G401.6 (cell line): ENCODE measurements around the gene TAS2R41.

Experiments
- FAIRE-seq: peaks from 2 replicates; lab custom pipeline; 2012; peaks lifted over from hg19 to GRCh38; lab: Jason Lieb, UNC

Gene TAS2R41

DNA sequence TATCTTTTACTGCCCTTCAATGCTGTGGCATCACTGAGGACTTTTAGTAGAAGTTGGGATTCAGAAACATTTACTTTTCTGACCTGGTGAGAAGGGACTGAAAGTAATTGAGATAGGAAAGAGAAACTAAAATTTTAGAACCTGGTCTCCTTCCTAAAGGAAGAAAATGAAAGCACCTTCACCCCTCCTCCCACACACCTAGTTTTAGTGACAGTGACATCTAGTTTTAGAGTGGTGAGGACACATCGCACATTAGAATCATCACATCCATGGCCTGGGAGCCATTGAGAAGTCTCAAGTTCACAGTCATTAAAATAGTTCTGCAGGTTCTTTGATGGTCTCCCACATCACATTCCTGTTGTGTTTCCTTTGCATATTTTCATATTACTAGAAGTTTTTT lies 16.1 kb downstream of the TAS2R41 start:
- FAIRE-seq, result no peak

DNA sequence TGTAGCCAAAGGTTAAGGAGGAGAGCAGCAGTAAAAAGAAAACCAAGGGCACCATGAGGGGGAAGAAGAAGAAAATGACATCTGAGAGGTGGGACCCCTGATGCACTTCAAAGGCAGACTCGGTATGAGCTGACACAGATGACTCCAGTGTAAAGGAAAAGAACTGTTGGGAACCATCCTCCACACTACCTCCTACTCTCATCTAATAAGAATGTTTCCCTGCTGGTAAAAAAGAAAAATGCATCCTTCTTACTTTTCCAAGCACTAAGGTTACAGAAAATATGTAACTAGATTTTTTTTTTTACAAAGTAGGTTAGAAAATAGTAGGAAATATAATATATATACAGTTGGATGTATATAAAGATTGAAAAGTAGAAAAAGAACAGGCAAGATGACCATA lies 16.9 kb downstream of the TAS2R41 start:
- no peak for FAIRE-seq

DNA sequence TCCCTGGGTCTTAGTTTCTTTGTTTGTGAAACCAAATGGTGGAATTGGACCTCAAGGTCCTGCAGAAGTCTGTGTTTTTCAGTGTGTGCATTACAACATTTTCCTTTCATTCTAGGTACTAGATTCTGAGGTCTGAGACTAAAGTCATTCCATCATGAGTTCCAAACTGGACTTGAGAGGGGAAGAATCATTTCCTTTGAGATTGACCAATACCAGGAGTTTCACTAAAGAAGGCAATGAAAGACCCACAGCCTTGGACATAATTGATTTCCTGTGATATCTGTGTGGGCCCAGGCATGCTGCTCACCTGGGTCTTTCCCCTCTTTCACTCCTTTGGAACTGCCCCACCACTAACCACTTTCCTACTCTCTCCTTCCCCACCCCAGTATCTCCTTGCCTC lies 18.2 kb downstream of the TAS2R41 start:
- no peak for FAIRE-seq

DNA sequence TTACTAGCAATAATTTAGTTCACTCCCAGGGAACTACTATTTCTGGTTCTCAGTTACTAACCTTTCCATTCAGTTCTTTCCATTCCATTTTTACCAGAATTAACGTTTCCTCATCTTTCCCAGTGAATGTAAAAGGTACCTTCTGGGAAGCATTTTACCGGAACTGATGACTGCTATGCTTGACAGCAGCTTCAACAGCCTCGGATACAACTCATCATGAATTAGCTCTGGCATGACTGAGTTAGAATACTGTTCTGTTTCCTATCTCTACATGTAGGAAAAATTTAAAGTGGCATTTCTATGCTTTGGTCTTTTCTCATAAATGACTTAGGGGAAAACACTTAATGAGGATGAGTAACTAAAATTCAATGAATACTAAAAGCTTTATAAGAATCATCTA lies 18.6 kb downstream of the TAS2R41 start:
- no peak for FAIRE-seq

DNA sequence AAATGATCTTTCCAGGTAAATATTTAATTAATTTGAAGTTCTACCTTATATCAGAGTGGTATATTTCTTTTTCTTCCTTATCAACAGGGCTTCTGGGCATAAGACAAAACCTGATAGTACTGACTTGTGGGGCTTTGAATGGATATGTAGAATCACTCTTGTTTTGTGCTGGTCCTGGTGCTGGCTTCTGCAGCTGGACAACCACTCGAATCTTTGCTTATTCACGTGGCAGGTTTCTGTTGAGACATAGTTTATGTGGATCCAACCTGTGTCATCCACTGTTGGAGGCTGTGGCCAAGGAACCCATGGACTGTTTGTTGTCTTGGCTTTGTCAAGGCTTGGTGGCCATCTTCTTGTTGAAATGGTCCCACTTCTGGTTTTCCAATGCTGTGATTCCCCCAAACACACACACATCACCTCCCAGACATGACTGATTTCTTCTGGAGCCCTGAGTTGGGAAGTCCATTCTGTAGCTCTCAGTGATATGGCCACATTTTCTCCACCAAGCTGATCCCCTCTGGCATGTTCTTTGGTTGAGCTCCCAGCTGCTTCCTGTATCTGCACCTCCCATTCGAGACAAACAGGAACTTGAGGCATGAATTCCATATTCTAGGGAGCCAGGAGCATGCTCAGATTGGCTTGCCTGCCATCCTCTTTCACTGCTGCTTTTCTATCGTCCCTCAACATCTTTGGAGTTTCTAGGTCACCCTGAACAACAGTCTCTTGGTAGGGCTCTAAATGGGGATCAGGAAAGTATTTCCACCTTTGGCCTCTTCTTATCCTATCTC lies 19.5 kb downstream of the TAS2R41 start:
- no peak for FAIRE-seq

DNA sequence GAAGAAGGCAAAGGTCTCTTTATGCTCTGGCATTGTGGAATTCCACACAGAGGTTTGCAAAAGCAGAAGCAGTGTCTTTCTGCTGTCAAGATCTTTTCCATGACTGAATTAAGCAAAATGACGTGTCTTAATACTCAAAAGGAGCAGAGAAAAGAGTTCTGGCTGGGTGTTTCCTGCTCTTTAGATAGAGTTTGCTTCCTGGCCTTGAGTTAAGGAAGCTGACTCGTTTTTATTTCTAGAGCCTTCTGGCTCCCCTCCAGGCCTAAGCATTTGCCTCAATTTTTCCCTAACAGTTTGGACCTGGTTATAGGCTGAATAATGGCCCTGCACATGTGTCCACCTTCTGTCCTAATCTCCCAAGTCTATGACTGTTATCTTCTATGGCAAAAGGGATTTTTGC lies 21.6 kb downstream of the TAS2R41 start:
- no peak for FAIRE-seq

DNA sequence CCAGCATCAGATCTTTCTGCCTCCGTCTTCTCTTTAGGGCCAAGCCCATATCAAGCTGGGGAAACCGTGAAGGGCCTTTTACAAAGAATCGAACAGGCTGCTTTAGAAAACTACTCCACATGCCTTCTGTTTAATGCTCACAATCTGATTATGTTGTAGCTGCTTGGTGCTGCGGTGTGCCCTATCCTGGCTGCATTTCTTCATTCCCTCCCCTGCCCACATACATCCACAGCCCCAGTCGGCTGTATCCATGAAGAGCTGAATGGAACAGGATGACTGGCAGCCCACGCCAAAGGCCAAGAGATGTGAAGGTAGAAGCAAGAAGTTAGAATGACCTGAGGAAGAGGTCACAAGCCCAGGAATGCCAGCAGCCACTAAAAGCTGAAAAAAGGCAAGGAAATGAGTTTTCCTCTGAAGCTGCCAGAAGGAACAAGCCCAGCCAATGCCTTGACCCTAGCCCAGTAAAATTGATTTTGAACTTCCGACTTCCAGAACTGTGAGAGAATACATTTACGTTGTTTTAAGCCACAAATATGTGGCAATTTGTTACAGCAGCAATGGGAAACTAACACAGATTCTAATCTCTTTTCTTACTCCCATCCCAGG lies 22.2 kb downstream of the TAS2R41 start:
- FAIRE-seq, result no peak

DNA sequence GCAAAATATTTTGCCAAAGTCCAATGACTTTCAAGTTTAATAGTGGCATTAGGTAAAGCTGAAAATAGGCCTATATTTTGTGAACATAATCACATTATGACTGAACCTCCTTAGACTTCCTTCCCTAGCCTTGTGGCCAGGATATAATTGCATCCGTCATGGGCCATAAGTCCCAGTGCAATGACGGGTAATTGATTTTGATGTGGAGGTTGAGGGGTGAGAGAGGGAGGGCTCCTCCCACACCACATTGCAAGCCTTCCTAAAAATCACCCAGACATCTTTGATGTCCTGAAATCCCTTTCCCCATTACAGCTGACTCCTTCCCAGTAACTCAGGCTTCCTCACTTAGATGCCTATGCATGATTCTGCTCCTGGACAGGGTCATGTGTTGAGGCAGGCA lies 25.6 kb downstream of the TAS2R41 start:
- FAIRE-seq, result no peak

DNA sequence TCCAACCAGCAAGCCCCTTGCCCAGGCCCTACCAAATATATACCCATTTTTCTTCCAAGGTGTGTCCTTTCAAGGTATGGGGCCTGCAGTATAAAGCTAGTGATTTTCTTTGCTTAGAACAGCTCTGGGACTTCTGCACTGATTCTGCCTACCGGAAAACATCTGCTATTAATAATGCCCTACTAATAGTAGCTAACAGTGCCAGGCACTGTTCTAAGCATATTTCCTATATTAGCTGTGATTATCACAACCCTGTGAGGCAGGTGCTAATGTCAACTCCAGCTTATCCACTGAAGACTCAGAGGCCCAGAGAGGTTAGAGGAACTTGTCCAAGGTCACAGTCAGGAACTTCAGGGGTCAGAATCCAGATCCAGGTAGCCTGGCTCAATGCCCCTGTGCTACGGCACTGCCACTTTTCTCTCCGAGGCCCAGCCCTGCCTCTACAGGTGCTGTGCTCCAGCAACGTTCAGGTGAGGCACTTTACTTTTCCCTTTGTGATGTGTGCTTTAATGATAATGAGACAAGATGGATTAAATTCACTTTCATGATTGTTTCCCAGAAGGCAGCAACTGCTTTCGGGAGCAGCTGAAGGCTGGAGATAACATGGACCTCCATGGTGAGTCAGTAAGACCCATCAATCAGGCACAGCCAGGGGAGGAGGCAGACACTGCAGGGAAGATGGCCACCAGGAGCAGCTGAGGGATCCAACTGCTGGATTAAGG lies 26.7 kb downstream of the TAS2R41 start:
- no peak for FAIRE-seq

DNA sequence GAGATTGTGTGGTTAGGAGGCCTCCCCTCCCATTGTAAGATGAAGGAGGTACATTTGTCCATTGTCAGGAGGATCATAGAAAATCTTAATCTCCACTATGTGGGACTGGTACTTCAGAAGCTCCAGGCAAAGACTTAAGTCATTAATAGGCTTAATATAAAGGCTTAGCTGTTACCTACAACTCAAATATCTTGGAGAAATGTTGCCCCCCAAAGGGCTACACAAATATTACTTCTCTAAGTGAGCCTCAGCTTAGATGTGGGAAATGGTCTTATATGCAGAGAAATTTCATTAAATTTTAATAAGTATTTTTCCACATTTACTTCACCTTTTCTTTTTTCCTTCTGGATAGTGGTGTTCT lies 27.2 kb downstream of the TAS2R41 start:
- FAIRE-seq, result no peak

DNA sequence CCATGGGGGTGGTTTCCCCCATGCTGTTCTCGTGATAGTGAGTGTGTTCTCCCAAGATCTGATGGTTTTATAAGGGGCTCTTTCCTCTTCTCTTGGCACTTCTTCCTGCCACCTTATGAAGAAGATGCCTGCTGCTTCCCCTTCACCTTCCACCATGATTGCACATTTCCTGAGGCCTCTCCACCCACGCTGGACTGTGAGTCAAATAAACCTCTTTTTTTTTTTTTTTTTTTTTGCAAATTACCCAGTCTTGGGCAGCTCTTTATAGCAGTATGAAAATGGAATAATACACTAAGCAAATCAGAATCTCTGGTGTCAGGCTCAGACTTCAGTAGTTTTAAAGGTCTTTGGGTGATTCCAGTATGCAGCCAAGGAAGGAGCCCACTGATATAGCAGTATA lies 28.2 kb downstream of the TAS2R41 start:
- no peak for FAIRE-seq

DNA sequence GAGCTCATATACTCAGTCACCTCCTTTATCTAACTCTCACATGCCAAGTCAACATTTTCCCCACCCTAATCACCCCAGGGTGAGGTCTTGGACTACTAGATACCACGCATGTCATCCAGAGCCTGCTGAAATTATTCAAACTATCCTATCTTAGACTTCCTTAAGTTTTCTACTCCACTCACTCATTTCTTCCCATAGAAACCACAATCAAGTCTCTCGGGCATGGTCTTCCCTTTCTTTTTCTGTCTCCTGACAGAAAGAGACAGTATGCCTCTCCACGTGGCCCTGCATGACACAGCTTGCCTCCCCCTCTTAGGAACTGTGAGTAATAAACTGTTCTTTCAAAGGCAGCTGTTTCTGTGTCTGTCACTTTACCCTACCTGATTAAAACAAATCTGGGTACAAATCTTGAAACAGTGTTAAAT lies 29.4 kb downstream of the TAS2R41 start:
- FAIRE-seq, result no peak

DNA sequence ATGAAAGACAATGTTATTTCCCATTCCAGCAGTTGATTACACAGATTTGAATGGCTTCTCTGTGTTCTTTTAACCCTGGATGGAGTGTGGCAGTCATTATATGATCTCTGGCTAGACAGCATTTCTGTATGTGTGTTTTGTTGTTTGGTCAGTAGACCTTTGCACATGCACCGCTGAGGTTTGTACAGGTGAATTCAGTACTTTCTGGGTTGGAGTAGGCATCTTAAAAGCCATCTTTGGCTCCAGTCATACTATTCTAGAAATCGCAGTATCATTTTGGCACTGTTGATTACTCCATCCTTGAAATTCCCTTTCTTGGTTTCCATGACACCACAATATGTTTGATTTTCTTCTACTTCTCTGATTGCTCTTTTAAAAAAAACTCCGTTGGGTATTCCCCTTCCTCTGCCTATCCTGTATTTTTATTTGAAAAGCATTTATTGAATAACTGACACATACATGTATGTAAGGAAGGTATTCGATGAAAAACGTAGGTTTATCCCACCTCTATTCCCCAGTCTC lies 29.9 kb downstream of the TAS2R41 start:
- no peak for FAIRE-seq

DNA sequence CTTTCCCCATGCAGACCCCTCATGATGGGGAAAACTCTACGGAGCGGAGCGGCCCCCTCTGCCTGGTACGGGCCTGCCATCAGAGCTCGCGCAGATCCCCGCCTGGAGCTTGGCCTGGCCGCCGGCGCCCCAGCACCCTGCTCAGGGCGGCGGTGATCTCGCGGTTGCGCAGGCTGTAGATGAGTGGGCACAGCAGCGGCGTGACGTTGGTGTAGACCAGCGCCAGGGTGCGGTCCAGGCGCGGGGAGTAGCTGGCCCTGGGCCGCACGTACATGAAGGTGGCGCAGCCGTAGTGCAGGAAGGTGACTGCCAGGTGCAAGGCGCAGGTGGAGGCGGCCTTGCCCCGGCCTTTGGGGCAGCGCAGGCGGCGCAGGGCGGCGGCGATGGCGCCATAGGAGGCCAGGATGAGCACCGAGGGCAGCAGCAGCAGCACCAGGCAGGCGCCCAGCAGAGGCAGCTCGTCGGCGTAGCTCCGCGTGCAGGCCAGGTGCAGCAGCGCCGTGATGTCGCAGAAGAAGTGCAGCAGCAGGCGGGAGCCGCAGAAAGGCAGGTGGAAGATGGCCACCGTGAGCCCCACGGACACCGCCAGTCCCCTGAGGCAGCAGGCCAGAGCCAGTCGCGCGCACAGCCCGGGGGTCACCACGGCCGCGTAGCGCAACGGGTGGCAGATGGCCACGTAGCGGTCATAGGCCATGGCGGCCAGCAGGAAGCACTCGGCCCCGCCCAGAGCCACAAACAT lies 33.4 kb downstream of the TAS2R41 start:
- FAIRE-seq, result no peak

DNA sequence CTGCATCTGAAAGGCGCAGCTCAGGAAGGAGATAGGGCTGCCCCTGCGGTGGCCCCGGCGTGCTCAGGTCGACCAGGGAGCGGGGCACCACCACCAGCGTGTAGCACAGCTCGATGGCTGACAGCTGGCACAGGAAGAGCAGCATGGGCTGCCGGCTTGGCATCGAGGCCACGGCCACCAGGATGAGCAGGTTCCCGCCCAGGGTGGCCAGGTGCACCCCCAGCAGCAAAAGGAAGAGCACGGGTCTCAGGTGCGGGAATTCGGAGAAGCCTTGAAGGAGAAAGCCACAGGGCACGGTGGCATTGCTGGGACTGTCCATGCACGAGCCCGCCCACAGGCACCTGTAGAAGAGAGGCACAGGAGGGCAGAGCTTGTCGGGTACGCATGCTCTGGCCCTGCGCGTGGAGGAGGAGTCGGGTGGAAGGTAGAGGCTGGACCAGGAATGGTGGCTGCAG lies 33.9 kb downstream of the TAS2R41 start:
- FAIRE-seq, result no peak

DNA sequence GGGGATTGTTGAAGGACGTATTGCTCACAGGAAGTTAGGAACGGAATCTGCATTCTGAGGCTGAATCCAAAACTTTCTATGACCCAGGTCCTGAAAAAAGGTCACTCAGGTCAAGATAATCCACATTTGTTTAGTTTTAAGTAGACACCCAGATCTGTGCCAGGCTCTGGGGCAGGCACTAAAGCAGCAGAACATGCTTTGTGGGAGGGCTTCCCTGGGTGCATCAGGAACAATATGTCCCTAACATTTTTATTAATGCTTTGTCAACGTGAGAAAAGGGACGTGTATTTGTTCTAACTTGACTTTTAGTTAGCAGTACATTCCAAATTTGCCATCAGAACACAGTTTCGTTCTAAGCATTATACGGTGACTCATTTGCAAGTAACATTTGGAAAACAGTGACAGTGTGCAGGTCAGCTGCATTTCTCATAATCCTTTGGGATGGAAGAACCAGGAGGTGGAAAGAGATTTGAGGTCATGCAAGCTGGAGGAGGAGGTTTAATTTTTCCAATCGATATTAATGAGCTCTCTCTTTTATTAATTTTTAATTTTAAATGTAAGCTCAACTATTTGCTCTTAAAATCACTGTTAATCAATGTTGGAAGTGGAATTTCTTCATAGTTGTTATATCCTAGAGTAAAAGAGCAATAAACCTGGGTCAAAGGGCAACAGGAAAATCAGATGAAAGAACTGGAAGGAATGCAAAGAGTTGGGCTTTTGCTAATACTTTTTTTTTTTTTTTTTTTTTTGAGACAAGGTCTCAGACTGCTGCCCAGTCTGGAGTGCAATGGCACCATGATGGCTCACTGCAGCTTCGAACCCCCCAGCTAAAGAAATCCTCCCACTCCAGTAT lies 35.0 kb downstream of the TAS2R41 start:
- no peak for FAIRE-seq

DNA sequence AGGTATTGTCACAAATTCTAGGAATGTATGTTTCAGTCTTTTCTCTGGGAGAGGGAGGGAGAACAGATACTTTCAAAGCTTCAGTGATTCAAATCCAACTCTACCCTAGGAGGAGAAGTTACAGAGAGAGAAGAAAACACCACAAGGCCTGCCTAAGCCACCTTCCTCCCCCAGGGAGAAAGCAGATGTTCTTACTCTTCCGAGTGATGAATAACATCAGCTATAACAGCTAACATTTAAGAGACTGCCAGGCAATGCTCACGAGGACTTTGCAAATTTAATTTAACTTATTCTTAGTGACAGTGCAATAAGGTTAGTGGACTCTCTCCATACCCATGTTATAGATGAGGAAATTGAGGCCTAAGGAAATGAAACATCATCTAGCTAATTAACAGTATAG lies 36.8 kb downstream of the TAS2R41 start:
- FAIRE-seq, result no peak

DNA sequence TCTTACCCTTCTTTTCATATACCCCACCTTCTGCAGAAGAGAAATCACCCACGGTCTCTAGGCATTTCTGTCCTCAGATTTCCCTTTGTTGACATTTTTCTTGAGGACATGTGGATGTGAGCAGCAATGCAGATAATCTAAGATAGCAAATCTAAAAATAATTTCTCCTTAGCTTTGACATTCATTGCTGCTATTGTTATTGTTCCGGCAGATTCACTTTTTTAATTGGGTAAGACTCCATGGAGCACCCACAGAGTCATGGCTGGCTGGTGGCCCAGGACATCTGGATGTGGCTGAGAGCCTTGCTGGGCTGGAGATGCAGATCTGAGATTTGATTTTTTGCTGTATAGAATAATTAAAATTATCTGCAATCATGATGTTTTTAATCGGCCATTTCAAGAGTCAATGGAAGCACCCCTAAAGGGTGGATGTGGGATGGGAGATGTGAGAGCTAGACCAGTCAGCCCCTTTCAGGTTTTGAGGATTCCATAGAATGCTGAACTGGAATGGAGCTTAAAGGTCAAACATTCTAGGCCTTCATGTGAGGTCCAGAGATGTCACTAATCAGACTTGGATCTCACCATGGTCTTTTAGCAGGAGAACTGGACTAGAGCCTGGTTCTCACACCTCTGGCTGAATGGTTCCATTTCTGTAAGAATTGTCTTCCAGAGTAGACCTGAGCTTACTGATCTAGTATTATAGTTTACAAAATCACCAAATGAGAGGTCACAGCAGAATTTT lies 37.5 kb downstream of the TAS2R41 start:
- FAIRE-seq, result no peak

DNA sequence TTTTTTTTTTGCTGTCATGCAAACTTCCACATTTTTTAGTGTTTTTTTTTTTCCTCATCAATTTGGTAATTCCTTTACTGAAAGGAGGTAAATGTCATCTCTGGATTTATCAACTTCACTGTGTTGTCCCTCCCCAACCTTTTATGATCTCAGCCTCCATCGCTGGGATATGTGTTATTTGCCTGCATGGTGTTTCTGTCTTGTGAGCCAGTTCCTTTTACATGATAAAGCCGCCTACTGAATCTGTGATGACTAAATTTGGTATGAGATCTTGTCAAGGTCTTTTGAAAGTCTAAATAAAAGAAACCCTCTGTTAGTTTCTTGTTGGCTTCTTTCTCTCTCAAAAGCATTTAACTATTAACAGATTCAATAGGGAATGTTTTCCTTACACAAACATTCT lies 39.3 kb downstream of the TAS2R41 start:
- no peak for FAIRE-seq

DNA sequence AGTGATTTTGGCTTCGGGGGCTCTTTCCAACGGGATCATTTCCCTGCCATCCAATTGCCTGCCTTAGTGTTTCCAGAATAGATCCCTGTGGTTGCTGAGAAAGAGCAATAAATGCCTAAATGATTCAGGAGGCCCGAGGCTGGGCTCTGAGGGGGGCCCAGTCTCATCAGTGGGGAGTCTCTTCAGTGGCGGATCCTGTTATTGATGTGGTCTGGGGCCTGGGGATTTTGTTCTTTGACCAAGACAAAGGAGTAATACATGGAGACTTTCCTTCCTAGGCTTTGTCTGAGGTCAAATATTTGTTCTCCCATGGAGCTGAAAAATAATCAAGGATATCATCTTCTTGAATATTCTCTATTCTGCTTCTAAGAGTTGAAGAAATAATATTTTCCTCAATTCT lies 40.8 kb downstream of the TAS2R41 start:
- FAIRE-seq, result no peak

DNA sequence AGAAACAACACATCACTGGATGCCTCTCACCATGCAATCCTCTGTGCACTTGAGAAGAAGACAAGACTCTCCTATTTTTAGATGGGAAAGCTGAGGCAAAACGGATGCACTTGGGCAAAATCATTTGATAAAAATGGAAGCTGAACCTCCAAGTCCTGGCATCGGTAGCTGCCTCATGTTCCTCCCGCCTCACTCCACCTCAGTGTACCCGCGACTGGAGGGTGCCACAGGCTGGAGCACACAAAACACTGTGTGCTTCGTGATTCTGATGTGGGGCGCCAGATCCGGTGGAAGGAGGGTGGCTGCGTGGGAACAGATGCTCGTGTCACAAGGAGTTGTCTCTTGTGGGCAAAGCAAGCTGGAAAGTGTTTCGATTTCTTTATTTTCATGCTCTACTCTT lies 41.3 kb downstream of the TAS2R41 start:
- no peak for FAIRE-seq
